GM19240 (cell line): ENCODE results near the gene KCNK3.
"Not testable (repeated sequence)": the region's sequence is repeated elsewhere in the genome, so short reads cannot be mapped to it uniquely, and the experiment has no call there.

Source experiments
- DNase-seq: peaks from one replicate; pipeline ENCODE4 v3.0.0; 2011; ENCODE audit warnings: low spot score; ENCODE audit not compliant: insufficient read length

The KCNK3 gene

GRCh38 chr2:26692279-26692896, at the start of gene KCNK3:
Gene KCNK3, plus strand, starts transcription at chr2:26692722. Its CDS starts 154 bp downstream, at chr2:26692876.
- no peak for DNase-seq

DNA sequence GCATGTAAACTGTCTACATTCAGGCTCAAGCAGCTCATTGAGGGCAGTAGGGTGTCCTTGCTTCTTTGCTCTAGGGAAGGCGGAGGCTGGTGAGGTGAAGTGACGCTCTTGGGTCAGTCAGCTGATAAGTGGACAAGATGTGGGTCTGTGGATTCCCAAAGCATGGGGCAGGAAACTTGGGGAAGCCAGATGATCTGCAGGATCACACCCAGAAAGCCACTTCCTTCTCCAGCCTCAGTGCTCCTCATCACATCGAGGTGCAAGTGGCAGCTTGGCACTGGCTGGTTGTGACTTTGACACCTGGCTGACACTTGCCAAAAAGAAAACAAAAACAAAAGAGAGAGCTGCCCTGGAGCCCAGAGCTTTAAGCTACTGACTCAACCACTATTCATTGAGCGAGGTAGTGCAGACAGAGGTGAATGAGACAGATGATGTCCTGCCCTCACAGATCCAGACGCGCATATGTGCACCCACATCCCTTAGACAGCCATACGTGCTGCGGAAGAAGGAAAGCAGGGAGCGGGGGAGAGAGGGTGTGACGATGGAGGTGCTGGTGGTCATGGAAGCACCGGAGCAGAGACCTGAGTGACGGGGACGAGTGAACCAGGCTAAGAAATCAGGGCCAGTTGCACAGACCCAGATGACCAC, 48.2 kb upstream of the KCNK3 start:
- no peak for DNase-seq

GRCh38 chr2:26645762-26646161, 46.8 kb upstream of the KCNK3 start:
- no peak for DNase-seq

DNA sequence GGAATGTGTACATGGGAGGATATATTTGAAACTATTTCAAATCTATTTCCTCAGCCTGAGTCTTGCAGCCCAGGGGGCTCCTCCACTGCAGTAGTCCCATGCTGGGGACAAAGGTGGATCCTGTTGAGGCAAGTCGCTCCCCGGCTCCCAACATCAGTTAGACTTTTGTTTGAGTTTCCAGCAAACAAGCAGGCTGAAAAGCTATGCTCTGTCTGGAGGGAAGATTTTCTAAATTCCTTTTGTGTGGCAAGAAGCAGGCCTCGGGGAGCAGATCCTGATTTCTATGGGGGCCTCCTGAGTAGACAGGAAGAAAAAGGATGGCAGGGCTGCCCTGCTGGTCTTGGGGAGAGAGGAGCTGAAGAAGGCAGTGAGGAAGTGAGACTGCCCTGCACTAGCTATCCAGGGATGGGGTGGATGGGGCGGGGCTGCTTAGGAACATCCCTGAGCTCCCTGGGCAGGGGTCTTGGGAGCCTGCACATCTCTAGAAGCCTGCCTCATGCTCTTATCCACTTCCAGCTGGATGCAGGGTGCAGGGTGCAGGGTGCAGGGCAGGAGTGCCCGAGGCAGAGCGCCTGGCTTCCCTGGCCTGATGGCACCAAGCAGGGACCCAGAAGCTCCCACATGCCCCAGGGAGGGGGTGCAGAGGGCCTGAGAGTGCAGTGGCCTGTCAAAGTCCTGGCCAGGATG, 45.4 kb upstream of the KCNK3 start:
- no peak for DNase-seq

DNA sequence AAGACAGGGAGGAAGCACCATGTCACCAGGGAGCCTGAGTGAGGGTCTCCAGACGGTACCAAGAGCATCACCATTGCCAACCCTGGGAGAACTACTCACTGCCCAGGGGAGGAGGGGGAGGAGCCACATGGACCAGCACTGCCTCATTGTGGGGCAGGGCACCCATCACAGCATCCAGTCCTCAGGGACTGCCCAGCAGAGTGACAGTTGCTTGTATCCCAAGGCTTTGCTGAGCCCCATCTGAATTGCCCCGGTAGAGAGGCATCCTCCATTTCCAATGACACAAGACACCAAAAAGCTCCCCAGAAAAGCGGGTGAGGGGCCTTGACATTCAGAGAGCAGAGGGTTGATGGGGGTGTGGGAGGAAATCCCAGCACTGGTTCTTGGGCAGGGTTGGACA, 44.5 kb upstream of the KCNK3 start:
- DNase-seq, result no peak

DNA sequence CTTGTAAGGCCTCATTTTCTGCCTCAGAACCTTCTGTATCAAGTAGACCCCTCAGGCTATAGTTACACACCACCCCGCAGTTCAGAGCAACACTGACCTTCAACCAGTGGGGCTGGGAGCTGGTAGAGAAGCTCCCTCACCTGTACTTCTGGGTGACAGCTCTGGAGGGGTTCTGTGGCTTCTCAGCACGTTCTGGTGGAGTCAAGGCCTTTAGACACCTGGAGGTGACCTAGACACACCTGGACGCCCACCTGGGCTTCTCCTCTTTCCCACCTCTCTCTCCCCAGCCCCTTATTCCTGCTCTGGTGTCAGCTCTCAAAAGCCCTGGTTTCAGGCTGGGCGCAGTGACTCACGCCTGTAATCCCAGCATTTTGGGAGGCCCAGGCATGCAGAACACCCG, 44.0 kb upstream of the KCNK3 start:
- DNase-seq, result no peak

GRCh38 chr2:26649322-26649721, 43.2 kb upstream of the KCNK3 start:
- DNase-seq, result no peak

DNA sequence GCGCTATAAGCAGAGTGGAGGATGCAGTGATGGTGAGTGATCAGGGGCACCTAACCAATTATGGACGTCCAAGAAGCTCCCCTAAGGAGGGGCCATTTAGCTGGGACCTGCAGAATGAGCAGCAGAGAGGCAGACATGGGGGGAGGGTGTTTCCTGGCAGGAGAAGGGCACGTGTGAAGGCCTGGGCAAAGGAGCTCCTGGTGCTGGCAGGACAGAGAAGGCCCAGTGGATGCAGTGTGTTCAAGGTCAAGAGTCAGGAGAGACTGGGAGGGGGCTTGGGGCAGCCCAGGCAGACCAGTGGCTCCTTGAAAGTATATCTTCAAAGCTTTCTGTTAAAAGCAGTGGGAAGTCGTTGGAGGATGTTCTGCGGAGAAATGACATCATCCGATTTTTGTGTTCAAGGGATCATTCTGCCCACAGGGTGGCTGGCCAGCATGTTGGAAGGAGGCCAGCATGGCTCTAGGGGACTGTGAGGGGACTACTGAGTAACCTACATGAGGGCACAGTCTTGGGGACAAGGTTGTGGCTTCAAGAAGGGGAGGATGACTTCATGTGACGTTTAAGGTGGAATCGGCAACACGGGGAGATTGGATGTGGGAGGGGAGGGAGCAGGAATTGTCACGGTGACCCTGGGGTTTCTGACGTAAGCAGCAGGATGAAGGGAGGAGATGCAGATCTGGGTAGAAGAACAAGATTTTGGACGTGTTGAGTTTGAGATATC, 42.4 kb upstream of the KCNK3 start:
- DNase-seq, result no peak

DNA sequence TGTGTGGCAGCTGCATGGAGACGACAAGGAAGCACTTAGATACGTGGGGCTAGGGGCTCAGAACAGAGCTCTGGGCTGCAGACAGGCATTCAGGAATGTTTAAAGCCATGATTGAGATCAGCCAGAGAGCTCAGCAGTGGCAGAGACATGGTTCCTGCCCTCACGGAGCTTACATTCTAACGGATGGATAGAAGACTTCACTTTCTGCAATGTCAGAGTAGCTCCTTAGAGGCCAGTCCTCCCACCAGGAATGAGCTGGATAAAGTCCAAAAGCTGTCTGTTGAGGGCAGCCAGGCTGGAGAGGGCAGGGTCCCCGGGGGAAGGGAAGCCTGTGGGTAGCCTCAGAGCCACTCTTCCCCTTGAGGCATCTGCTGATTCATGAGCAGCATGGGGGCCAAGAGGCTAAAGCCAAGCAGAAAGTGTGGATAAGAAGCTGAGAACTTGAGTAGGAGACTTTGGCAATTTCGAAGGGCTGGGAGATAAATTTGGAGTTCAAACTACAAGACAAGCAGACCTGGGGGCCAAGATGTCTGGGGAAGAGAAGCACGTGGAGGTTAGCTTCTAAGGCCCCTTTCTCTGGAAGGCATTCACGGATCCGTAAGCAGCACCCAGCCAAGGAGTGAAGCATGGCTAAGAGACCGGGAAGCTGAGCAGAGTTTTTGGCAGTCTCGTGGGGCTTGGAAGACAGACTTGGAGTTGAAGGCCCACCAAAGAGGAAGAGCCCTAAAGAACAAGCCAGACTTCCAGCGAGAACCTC, 41.6 kb upstream of the KCNK3 start:
- DNase-seq, result no peak

DNA sequence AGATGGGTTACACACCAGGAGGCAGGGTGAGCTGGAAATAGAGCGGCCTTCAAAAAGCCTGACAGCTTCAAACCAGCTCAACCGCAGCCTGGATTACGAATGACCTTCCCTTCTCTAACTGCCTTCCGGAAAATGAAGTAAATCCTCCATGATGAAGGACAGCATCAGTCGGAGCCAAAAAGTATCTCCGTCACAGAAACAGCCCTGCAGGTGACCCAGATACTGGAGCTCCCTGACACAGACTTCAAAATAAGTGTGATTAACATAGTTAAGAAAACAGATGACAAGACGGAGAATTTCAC, 41.1 kb upstream of the KCNK3 start:
- no peak for DNase-seq

DNA sequence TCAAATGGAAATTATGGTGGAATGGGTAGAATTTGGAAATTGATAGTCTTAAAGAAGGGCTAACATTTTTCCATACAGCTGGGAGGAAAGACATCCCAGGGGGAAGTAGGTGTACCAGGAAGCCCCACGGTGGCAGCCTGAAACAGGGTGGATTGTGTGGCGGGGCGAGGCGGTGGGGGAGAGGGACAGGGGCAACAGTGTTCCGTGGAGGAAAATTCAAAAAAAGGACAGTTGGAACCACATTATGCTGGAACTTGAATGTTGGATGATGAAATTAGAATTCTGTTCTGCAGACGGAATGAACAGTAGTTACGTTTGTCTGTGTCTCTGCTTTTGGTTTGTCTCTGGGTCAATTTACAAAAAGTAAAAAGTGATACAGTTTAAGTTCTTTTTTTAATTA, 40.7 kb upstream of the KCNK3 start:
- no peak for DNase-seq

GRCh38 chr2:26652361-26653041, 40.0 kb upstream of the KCNK3 start:
- DNase-seq, result no peak

GRCh38 chr2:26653207-26654060, 39.1 kb upstream of the KCNK3 start:
- no peak for DNase-seq

GRCh38 chr2:26654061-26654340, 38.5 kb upstream of the KCNK3 start:
- DNase-seq, result no peak

- DNase-seq, result not testable (repeated sequence)
Observed at GRCh38 chr2:26655120-26655519, 37.4 kb upstream of the KCNK3 start.

GRCh38 chr2:26655611-26656195, 36.8 kb upstream of the KCNK3 start:
- no peak for DNase-seq

DNA sequence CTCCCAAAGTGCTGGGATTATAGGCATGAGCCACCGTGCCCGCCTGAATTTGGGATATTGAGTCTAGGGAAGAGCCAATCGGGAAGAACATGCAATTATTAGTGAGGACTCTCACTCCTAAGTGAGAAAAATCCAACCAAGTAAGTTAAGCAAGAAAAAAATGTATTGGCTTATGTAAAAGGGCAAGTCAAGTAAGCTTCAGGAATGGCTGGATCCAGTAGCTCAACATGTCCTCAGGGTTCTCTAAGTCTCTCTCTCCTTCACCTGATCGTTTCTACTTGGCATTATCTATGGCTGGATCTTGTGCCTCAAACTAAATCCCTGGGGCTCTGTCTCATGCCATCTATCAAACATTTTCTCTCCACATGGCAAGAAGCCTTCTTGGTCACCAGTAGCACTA, 35.3 kb upstream of the KCNK3 start:
- no peak for DNase-seq

GRCh38 chr2:26658691-26659346, 33.7 kb upstream of the KCNK3 start:
- DNase-seq, result no peak

DNA sequence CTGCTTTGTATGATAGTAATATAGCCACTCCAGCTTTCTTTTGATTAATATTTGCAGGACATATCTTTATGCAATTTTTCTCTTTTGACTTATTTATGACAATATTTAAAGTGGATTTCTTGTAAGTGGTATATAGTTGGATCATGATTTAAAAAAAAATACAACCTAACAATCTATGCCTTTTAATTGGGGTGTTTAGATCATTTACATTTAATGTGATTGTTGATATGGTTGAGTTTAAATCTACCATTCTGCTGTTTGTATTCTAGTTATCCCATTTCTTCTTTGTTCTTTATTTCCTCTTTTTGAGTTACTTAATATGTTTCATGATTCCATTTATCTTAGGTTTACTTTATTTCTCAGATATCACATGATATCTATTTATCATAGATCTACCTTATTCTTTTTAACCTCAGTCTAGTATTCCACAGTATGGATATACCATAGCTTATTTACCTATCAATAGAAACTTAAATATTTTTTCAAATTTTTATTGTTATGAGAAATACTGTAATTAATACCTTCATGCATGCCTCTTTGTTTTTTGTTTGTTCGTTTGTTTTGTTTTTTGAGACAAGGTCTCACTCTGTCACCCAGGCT, 32.1 kb upstream of the KCNK3 start:
- no peak for DNase-seq
